ENCODE measurements around the gene CEP128. TPM values are rescaled to one million over a fixed set of nuclear protein-coding genes. Genes with fewer than 3 reads are reported as not detected.

The CEP128 gene
- polyA plus RNA-seq, 1 of the 3 experiments (the other 2 are of a cell fraction), result 1.2 TPM

DNA sequence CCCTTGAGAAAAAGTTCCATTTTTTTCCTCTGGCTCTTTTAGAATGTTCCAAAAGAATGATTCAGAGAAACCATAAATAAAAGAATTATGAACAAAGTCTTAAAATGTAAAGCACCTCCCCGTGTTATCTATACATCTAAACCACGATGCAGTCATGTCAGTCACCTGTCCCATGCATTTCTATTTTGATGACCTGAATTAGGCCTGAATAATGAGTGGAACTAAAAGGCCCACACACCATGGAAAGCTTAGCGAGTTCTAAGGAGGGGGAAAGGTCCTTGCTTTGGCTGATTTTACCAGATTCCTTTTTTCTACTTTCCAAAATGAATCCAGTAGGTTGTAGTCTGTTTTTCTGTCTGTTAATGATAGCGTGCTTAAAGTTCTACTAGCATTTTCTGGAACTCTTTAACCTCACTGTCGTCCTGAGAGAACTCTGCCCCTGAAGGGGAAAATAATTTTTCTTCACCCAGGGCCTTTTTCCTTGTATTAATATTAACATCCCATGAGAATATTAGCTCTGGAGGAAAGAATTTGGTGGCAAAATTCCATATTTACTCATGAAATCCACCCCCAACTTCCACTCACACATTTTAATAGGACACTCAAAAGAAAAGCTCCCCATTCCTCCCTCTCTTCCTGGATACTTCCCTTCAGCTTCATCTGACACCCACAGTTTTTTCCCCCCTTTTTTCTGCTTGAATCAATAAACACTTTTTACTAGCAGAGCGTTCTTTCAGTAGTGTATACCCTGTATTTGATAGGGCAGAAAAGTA is 464.0 kb downstream of the CEP128 start:
- Histone ChIP-seq H3K27ac (ENCODE audit: low read depth in 2 of 2, low read length in 1 of 2) (no peak overlapping the region; a peak in 1 of 4 replicates), H4K20me1 (ENCODE audit: insufficient read depth) (no peaks in the 10 kb centered on the region), H3K4me1 (ENCODE audit: control insufficient read depth in 1 of 2, insufficient read depth in 2 of 2, low read depth in 1 of 2, low read length in 1 of 2) (no peaks in the 10 kb centered on the region), H3K4me3 (ENCODE audit: low read depth in 2 of 2, low read length in 1 of 2) (no peak overlapping the region), H3K36me3 (replicated peaks in 1 of 2; ENCODE audit: control insufficient read depth in 1 of 2, insufficient read depth in 2 of 2, low read length in 1 of 2) (no peaks in the 10 kb centered on the region), H3F3A (replicated peaks; ENCODE audit: insufficient read depth) (no peaks in the 10 kb centered on the region), H3K9me3 (no peaks in the 10 kb centered on the region), H3K79me2 (ENCODE audit: insufficient read depth) (no peaks in the 10 kb centered on the region), H3K27me3 (ENCODE audit: insufficient read depth) (no peaks in the 10 kb centered on the region), H3K9me2 (no peaks in the 10 kb centered on the region), H2AFZ (ENCODE audit: low read depth) (no peak overlapping the region), H3K4me2 (no peak overlapping the region), H3K9ac (no peak overlapping the region)
- WGBS (ENCODE audit: low lambda C conversion rate), result 72% methylated on average over 6 of the region's 6 CpGs
- TF ChIP-seq SMC3 (IDR thresholded peaks at IDR 0.05; ENCODE audit: low read depth, low read length) (no peak), MAX (IDR thresholded peaks at IDR 0.05; ENCODE audit: low read depth) (no peak), RXRA (IDR thresholded peaks at IDR 0.05; ENCODE audit: borderline replicate concordance, low read depth) (no peak), EP300 (IDR thresholded peaks at IDR 0.05; ENCODE audit: borderline replicate concordance in 1 of 2, low read depth in 1 of 2, low read length in 1 of 2) (no peak), NRF1 (IDR thresholded peaks at IDR 0.05; ENCODE audit: low read depth, low read length) (no peak), MEF2A (IDR thresholded peaks at IDR 0.05; ENCODE audit: borderline replicate concordance, low read depth) (no peak), FOXJ3 (CRISPR knock-in tag; IDR thresholded peaks at IDR 0.05) (no peak)
- TF ChIP-seq, protein P1, sequence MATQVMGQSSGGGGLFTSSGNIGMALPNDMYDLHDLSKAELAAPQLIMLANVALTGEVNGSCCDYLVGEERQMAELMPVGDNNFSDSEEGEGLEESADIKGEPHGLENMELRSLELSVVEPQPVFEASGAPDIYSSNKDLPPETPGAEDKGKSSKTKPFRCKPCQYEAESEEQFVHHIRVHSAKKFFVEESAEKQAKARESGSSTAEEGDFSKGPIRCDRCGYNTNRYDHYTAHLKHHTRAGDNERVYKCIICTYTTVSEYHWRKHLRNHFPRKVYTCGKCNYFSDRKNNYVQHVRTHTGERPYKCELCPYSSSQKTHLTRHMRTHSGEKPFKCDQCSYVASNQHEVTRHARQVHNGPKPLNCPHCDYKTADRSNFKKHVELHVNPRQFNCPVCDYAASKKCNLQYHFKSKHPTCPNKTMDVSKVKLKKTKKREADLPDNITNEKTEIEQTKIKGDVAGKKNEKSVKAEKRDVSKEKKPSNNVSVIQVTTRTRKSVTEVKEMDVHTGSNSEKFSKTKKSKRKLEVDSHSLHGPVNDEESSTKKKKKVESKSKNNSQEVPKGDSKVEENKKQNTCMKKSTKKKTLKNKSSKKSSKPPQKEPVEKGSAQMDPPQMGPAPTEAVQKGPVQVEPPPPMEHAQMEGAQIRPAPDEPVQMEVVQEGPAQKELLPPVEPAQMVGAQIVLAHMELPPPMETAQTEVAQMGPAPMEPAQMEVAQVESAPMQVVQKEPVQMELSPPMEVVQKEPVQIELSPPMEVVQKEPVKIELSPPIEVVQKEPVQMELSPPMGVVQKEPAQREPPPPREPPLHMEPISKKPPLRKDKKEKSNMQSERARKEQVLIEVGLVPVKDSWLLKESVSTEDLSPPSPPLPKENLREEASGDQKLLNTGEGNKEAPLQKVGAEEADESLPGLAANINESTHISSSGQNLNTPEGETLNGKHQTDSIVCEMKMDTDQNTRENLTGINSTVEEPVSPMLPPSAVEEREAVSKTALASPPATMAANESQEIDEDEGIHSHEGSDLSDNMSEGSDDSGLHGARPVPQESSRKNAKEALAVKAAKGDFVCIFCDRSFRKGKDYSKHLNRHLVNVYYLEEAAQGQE (IDR thresholded peaks at IDR 0.05; ENCODE audit: low read depth, low read length), result no peak
- TF ChIP-seq, protein P2, sequence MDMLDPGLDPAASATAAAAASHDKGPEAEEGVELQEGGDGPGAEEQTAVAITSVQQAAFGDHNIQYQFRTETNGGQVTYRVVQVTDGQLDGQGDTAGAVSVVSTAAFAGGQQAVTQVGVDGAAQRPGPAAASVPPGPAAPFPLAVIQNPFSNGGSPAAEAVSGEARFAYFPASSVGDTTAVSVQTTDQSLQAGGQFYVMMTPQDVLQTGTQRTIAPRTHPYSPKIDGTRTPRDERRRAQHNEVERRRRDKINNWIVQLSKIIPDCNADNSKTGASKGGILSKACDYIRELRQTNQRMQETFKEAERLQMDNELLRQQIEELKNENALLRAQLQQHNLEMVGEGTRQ (IDR thresholded peaks at IDR 0.05; ENCODE audit: borderline replicate concordance, low read depth, low read length), result no peak
- no peak for DNase-seq
- POLR2A ChIA-PET, result no interaction called here
- CTCF ChIA-PET, result no interaction called here

DNA sequence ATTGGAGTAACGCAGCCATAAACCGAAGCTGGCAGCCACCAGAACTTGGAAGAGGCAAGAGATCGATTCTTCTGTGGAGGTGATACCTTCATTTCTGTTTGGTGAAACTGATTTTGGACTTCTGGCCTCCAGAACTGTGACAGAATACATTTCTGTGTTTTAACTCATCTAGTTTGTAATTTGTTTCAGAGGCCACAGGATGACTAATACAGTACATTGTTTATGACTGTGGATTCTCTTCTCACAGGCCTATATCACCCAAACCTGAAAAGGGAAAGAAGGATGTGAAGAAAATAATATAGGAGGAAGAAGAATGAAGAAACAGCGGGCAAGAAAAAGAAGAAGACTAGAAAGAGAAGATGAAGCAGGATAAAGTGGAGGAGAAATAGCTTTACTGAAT is 466.5 kb downstream of the CEP128 start:
- Histone ChIP-seq H3K27ac (ENCODE audit: low read depth in 2 of 2, low read length in 1 of 2) (no peak overlapping the region), H2AFZ (ENCODE audit: low read depth) (peak overlapping the region; percentile 5; the same call in 1 of the 2 replicates), H4K20me1 (ENCODE audit: insufficient read depth) (no peaks in the 10 kb centered on the region), H3K36me3 (replicated peaks in 1 of 2; ENCODE audit: control insufficient read depth in 1 of 2, insufficient read depth in 2 of 2, low read length in 1 of 2) (no peaks in the 10 kb centered on the region), H3K9me3 (no peaks in the 10 kb centered on the region), H3K4me3 (ENCODE audit: low read depth in 2 of 2, low read length in 1 of 2) (no peak overlapping the region), H3K79me2 (ENCODE audit: insufficient read depth) (no peaks in the 10 kb centered on the region), H3K9ac (no peak overlapping the region), H3F3A (replicated peaks; ENCODE audit: insufficient read depth) (no peaks in the 10 kb centered on the region), H3K27me3 (ENCODE audit: insufficient read depth) (no peaks in the 10 kb centered on the region), H3K4me1 (ENCODE audit: control insufficient read depth in 1 of 2, insufficient read depth in 2 of 2, low read depth in 1 of 2, low read length in 1 of 2) (no peaks in the 10 kb centered on the region), H3K9me2 (no peaks in the 10 kb centered on the region), H3K4me2 (no peak overlapping the region)
- ChIA-PET CTCF (no interaction called here), POLR2A (no interaction called here)
- no peak for DNase-seq
- 80% methylated on average over 4 of the region's 4 CpGs for WGBS (ENCODE audit: low lambda C conversion rate)
- TF ChIP-seq MAX (IDR thresholded peaks at IDR 0.05; ENCODE audit: low read depth), result no peak
- no peak for TF ChIP-seq ELF1 (IDR thresholded peaks at IDR 0.05)
- no peak for TF ChIP-seq RCOR1 (IDR thresholded peaks at IDR 0.05; ENCODE audit: low read length)
- no peak for TF ChIP-seq YY1 (IDR thresholded peaks at IDR 0.05; ENCODE audit: low read depth)
- TF ChIP-seq FOSL2 (IDR thresholded peaks at IDR 0.05; ENCODE audit: borderline replicate concordance, low read depth), result no peak
- no peak for TF ChIP-seq GATA2 (CRISPR knock-in tag; IDR thresholded peaks at IDR 0.05)
- TF ChIP-seq, protein P1 (IDR thresholded peaks at IDR 0.05; ENCODE audit: low read depth, low read length), result no peak
- no peak for TF ChIP-seq FOXM1 (IDR thresholded peaks at IDR 0.05; ENCODE audit: low read depth)

Data from SK-N-SH (cell line).